ENCODE results near the gene SPPL2B. TPM values are rescaled to one million over a fixed set of nuclear protein-coding genes. Genes with fewer than 3 reads are reported as not detected.

Gene SPPL2B
- polyA plus RNA-seq, 1 donor from 2014 or later: 68.7 TPM

DNA sequence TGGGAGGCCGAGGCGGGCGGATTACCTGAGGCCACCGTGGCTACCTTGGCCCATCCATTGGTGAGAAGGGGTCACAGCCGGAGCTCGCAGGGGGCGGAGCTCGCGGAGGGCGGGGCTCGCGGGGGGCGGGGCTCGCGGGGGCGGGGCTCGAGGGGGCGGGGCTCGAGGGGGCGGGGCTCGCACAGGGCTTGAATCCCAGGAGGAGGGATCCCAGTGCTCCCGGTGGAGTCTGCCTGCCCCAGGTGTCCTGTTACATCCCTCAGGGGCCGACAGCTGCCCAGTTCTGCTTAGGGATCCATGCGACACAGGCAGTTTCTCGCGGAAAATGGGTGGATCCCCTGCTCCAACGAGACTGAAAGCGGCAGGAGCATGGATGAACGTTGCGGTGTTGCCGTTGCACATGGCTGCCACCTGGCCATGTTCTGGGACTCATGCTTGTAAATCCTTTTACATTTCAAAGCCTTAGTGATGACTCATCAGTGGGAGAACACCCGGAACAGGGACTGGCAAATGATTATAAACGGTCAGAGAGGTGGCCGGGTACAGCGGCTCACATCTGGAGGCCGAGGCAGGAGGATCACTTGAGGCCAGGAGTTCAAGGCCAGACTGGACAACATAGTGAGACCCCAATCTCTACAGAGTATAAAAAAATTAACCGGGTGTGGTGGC lies 56.7 kb downstream of the SPPL2B start:
- TF ChIP-seq REST (IDR thresholded peaks at IDR 0.05; ENCODE audit: borderline replicate concordance) (no peak), TAF1 (IDR thresholded peaks at IDR 0.05; ENCODE audit: low read depth) (no peak), MXI1 (conservative IDR thresholded peaks at IDR 0.05; ENCODE audit: poor library complexity, severe bottlenecking) (no peak), EZH2 (IDR thresholded peaks at IDR 0.05; ENCODE audit: borderline replicate concordance, insufficient read depth, low read length, poor library complexity, severe bottlenecking) (no peak), SMC3 (conservative IDR thresholded peaks at IDR 0.05; ENCODE audit: poor library complexity) (no peak), POLR2AphosphoS5 (IDR thresholded peaks at IDR 0.05) (no peak), RAD21 (conservative IDR thresholded peaks at IDR 0.05) (no peak), EP300 (conservative IDR thresholded peaks at IDR 0.05; ENCODE audit: poor library complexity, severe bottlenecking) (no peak)
- TF ChIP-seq, protein P1, sequence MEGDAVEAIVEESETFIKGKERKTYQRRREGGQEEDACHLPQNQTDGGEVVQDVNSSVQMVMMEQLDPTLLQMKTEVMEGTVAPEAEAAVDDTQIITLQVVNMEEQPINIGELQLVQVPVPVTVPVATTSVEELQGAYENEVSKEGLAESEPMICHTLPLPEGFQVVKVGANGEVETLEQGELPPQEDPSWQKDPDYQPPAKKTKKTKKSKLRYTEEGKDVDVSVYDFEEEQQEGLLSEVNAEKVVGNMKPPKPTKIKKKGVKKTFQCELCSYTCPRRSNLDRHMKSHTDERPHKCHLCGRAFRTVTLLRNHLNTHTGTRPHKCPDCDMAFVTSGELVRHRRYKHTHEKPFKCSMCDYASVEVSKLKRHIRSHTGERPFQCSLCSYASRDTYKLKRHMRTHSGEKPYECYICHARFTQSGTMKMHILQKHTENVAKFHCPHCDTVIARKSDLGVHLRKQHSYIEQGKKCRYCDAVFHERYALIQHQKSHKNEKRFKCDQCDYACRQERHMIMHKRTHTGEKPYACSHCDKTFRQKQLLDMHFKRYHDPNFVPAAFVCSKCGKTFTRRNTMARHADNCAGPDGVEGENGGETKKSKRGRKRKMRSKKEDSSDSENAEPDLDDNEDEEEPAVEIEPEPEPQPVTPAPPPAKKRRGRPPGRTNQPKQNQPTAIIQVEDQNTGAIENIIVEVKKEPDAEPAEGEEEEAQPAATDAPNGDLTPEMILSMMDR (IDR thresholded peaks at IDR 0.05; ENCODE audit: poor library complexity, severe bottlenecking): no peak
- no peaks in the 10 kb centered on the region for H3K9me2 ChIP-seq (ENCODE audit: insufficient read depth, low read length)
- H3K79me2 ChIP-seq (replicated peaks; ENCODE audit: insufficient read depth, low read length): no peaks in the 10 kb centered on the region
- no peak overlapping the region for H3K9ac ChIP-seq (ENCODE audit: low read length)
- no peaks in the 10 kb centered on the region for H3K36me3 ChIP-seq (ENCODE audit: insufficient read depth, low read length)
- H3K27ac ChIP-seq (ENCODE audit: low read length): no peak overlapping the region
- H3K9me3 ChIP-seq (ENCODE audit: low read length): no peaks in the 10 kb centered on the region
- H4K20me1 ChIP-seq (ENCODE audit: insufficient read depth): no peaks in the 10 kb centered on the region
- H3K4me2 ChIP-seq (ENCODE audit: low read length): no peak overlapping the region
- H2AFZ ChIP-seq (ENCODE audit: low read depth, low read length): no peak overlapping the region
- no peak overlapping the region for H3K4me3 ChIP-seq (ENCODE audit: low read length)
- no peaks in the 10 kb centered on the region for H3K27me3 ChIP-seq (ENCODE audit: insufficient read depth, low read depth, low read length)
- H3F3A ChIP-seq (ENCODE audit: insufficient read depth, low read length, poor library complexity, severe bottlenecking): peaks cover 4% of the 10 kb centered on the region

GRCh38 chr19:2387367-2388288 lies 59.1 kb downstream of the SPPL2B start:
- H3K27ac ChIP-seq (ENCODE audit: low read length): no peak overlapping the region
- no peak overlapping the region for H2AFZ ChIP-seq (ENCODE audit: low read depth, low read length)
- no peaks in the 10 kb centered on the region for H4K20me1 ChIP-seq (ENCODE audit: insufficient read depth)
- H3K4me3 ChIP-seq (ENCODE audit: low read length): no peak overlapping the region
- no peaks in the 10 kb centered on the region for H3K79me2 ChIP-seq (replicated peaks; ENCODE audit: insufficient read depth, low read length)
- H3K36me3 ChIP-seq (ENCODE audit: insufficient read depth, low read length): no peaks in the 10 kb centered on the region
- H3K9me2 ChIP-seq (ENCODE audit: insufficient read depth, low read length): no peaks in the 10 kb centered on the region
- no peaks in the 10 kb centered on the region for H3K9me3 ChIP-seq (ENCODE audit: low read length)
- H3K27me3 ChIP-seq (ENCODE audit: insufficient read depth, low read depth, low read length): no peaks in the 10 kb centered on the region
- no peak overlapping the region for H3K4me2 ChIP-seq (ENCODE audit: low read length)
- no peak overlapping the region for H3K9ac ChIP-seq (ENCODE audit: low read length)
- TF ChIP-seq, protein P1 (IDR thresholded peaks at IDR 0.05; ENCODE audit: poor library complexity, severe bottlenecking): no peak
- no peak for TF ChIP-seq EP300 (conservative IDR thresholded peaks at IDR 0.05; ENCODE audit: poor library complexity, severe bottlenecking)
- no peak for TF ChIP-seq SMC3 (conservative IDR thresholded peaks at IDR 0.05; ENCODE audit: poor library complexity)
- TF ChIP-seq EZH2 (IDR thresholded peaks at IDR 0.05; ENCODE audit: borderline replicate concordance, insufficient read depth, low read length, poor library complexity, severe bottlenecking): no peak
- no peak for TF ChIP-seq MXI1 (conservative IDR thresholded peaks at IDR 0.05; ENCODE audit: poor library complexity, severe bottlenecking)
- TF ChIP-seq TAF1 (IDR thresholded peaks at IDR 0.05; ENCODE audit: low read depth): no peak
- TF ChIP-seq REST (IDR thresholded peaks at IDR 0.05; ENCODE audit: borderline replicate concordance): no peak
- no peak for TF ChIP-seq RAD21 (conservative IDR thresholded peaks at IDR 0.05)
- no peak for TF ChIP-seq POLR2AphosphoS5 (IDR thresholded peaks at IDR 0.05)
- H3F3A ChIP-seq (ENCODE audit: insufficient read depth, low read length, poor library complexity, severe bottlenecking): no peaks in the 10 kb centered on the region
